Endodermal cell (in vitro differentiated cells): ENCODE results near the gene CCNB1IP1. TPM values are rescaled to one million over a fixed set of nuclear protein-coding genes. Genes with fewer than 3 reads are reported as not detected.
"Not testable (repeated sequence)": the region's sequence is repeated elsewhere in the genome, so short reads cannot be mapped to it uniquely, and the experiment has no call there.

Source experiments
- DNase-seq: peaks from one replicate; pipeline ENCODE4 v3.0.0-alpha.2; 2017
- H3K27ac ChIP-seq: 2 replicates; pipeline ENCODE4 v1.5.1; 2013; ENCODE audit warnings: mild to moderate bottlenecking, low read depth, low read length, moderate library complexity
- H3K27me3 ChIP-seq: 2 replicates; pipeline ENCODE4 v1.6.1; 2013; ENCODE audit warnings: mild to moderate bottlenecking, low read length, moderate library complexity; ENCODE audit not compliant: insufficient read depth, control insufficient read depth, poor library complexity, severe bottlenecking
- H3K36me3 ChIP-seq: 2 replicates; pipeline ENCODE4 v1.7.0; 2013; ENCODE audit warnings: mild to moderate bottlenecking, low read length, moderate library complexity; ENCODE audit not compliant: control insufficient read depth, insufficient read depth
- H3K4me1 ChIP-seq: one replicate; pipeline ENCODE4 v1.7.0; 2013; ENCODE audit warnings: low read length; ENCODE audit not compliant: control insufficient read depth, insufficient read depth
- H3K4me3 ChIP-seq: 2 replicates; pipeline ENCODE4 v1.5.1; 2013; ENCODE audit warnings: mild to moderate bottlenecking, low read length, moderate library complexity
- H3K9ac ChIP-seq: 2 replicates; pipeline ENCODE4 v1.6.1; 2013; ENCODE audit warnings: mild to moderate bottlenecking, low read length, moderate library complexity; ENCODE audit not compliant: poor library complexity, severe bottlenecking; ENCODE audit errors: extremely low read depth
- H3K9me3 ChIP-seq: 2 replicates; pipeline ENCODE4 v1.6.1; 2013; ENCODE audit warnings: mild to moderate bottlenecking, low read length, moderate library complexity; ENCODE audit not compliant: control insufficient read depth
- H3K27ac Mint-ChIP-seq: 2 replicates; pipeline ENCODE4 v1.8.0; 2020; ENCODE audit warnings: mixed read lengths
- H3K27me3 Mint-ChIP-seq: 2 replicates; pipeline ENCODE4 v1.8.0; 2021; ENCODE audit warnings: mild to moderate bottlenecking, mixed read lengths; ENCODE audit not compliant: insufficient read depth
- H3K36me3 Mint-ChIP-seq: 2 replicates; pipeline ENCODE4 v1.8.0; 2020; ENCODE audit warnings: low read depth, mixed read lengths
- H3K4me1 Mint-ChIP-seq: 2 replicates; pipeline ENCODE4 v1.8.0; 2020; ENCODE audit warnings: mixed read lengths
- H3K4me3 Mint-ChIP-seq: 2 replicates; pipeline ENCODE4 v1.8.0; 2020; ENCODE audit warnings: mild to moderate bottlenecking, moderate library complexity, mixed read lengths
- H3K9me3 Mint-ChIP-seq: 2 replicates; pipeline ENCODE4 v1.8.0; 2020; ENCODE audit warnings: mild to moderate bottlenecking, mixed read lengths
- WGBS, 2 experiments: methylation state at CpG; one replicate each; pipeline versions ENCODE4 v1.1.5 to v1.1.7; 2013; ENCODE audit warnings: missing lambda C conversion rate in 2 of 2, mixed read lengths in 1 of 2; ENCODE audit not compliant: insufficient coverage in 1 of 2, insufficient read length in 1 of 2; 5-methylcytosine and 5-hydroxymethylcytosine counted together
- total RNA-seq, 2 donors: library from RNA; stranded (reverse); fragmentation: NEBNext Ultra II Directional in 1 of 2; extraction: Animal tissue kit (Norgen Biotek cat#: 25700) in 1 of 2; gene quantifications; 2 replicates in 1 of 2; 3 replicates in 1 of 2; pipeline ENCODE4 v1.2.1, GENCODE V29; 2021
- TF ChIP-seq, protein P1 (sequence below): fragments of 200-600 bp; sonication (generic); conservative IDR thresholded peaks from 2 replicates; pipeline ENCODE4 v1.5.0; 2021; ENCODE audit warnings: antibody characterized with exemption, mild to moderate bottlenecking

Gene CCNB1IP1
- total RNA-seq, 2 donors from 2014 or later: 96.1 to 99.5 TPM

DNA sequence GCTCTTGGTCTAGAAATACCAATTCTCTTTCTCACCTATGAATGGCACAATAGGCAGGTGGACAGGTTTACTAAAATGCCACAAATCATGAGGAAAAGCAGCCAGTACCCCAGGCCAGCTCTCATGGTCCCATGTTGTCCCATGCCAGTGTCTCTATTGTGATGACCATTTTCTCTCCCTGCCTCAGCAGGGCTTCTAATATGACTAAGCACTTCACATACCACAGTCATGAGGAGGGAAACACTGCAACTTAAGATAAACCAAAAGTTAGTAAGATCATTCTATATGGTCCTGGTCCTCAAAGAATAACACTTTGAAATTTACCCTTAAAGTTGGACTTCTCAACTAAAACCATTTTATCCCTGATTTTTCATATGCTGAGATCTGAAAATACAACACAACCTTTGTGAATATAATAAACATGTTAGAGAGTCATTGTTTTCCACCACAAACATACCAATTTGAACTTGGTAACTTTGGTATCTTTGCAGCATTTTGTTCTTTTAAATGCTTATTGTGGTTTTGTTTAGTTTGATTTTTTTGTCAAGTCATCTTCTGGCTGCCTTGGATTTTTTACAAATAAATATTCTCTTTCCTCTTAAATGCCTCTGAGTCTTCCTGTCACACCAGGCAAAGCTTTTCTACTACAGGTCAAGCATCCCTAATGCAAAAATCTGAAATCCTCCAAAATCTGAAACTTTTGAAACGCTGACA, 30.9 kb downstream of the CCNB1IP1 start:
- Mint-ChIP-seq H3K4me1 (peaks cover 16% of the 10 kb centered on the region), H3K9me3 (no peaks in the 10 kb centered on the region), H3K27me3 (no peaks in the 10 kb centered on the region), H3K27ac (no peak overlapping the region), H3K36me3 (peaks cover 28% of the 10 kb centered on the region), H3K4me3 (no peak overlapping the region)
- H3K9ac ChIP-seq: no peak overlapping the region
- 90% methylated on average over 1 of the region's 1 CpG; no CpG with 5 or more reads in 1 of the 2 experiments for WGBS, 2 experiments
- no peak overlapping the region for H3K4me3 ChIP-seq
- no peak overlapping the region for H3K27ac ChIP-seq
- no peaks in the 10 kb centered on the region for H3K27me3 ChIP-seq
- H3K9me3 ChIP-seq: no peaks in the 10 kb centered on the region
- H3K36me3 ChIP-seq: peaks cover 13% of the 10 kb centered on the region
- TF ChIP-seq, protein P1, sequence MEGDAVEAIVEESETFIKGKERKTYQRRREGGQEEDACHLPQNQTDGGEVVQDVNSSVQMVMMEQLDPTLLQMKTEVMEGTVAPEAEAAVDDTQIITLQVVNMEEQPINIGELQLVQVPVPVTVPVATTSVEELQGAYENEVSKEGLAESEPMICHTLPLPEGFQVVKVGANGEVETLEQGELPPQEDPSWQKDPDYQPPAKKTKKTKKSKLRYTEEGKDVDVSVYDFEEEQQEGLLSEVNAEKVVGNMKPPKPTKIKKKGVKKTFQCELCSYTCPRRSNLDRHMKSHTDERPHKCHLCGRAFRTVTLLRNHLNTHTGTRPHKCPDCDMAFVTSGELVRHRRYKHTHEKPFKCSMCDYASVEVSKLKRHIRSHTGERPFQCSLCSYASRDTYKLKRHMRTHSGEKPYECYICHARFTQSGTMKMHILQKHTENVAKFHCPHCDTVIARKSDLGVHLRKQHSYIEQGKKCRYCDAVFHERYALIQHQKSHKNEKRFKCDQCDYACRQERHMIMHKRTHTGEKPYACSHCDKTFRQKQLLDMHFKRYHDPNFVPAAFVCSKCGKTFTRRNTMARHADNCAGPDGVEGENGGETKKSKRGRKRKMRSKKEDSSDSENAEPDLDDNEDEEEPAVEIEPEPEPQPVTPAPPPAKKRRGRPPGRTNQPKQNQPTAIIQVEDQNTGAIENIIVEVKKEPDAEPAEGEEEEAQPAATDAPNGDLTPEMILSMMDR: no peak
- no peaks in the 10 kb centered on the region for H3K4me1 ChIP-seq
- DNase-seq: no peak

DNA sequence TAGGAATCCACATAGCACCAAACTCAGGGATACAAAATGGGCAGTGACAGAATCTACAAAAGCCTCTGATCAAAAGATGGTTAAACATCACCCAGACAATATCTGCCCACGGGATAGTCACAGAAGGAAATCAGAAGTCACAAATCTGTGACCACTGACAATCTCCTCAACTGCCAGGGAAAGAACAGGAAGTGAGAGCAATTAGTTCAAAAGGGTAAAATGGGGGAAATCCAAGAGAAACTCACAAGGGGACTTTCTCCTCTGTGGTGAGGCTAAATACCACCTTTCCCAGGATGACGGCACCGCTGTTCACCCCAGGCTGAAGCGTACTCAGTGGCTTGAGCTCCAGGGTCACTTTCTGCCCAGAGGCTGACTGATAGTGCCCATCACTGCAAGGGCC, 38.0 kb downstream of the CCNB1IP1 start:
- Histone ChIP-seq H3K27me3 (no peaks in the 10 kb centered on the region), H3K36me3 (peaks cover 56% of the 10 kb centered on the region), H3K9me3 (no peaks in the 10 kb centered on the region), H3K4me3 (no peak overlapping the region), H3K27ac (no peak overlapping the region), H3K9ac (no peak overlapping the region), H3K4me1 (no peaks in the 10 kb centered on the region)
- Mint-ChIP-seq H3K27ac (no peak overlapping the region), H3K36me3 (peaks cover 42% of the 10 kb centered on the region), H3K27me3 (no peaks in the 10 kb centered on the region), H3K4me3 (no peak overlapping the region), H3K4me1 (no peaks in the 10 kb centered on the region), H3K9me3 (no peaks in the 10 kb centered on the region)
- no peak for DNase-seq
- TF ChIP-seq, protein P1: no peak
- 94 to 100% methylated on average over 2 to 4 of the region's 4 CpGs for WGBS, 2 experiments

GRCh38 chr14:20294636-20295035, 38.4 kb downstream of the CCNB1IP1 start:
- TF ChIP-seq, protein P1: no peak
- Mint-ChIP-seq H3K36me3 (peaks cover 45% of the 10 kb centered on the region), H3K9me3 (no peaks in the 10 kb centered on the region), H3K4me3 (no peak overlapping the region), H3K4me1 (no peaks in the 10 kb centered on the region), H3K27ac (no peak overlapping the region), H3K27me3 (no peaks in the 10 kb centered on the region)
- no peaks in the 10 kb centered on the region for H3K27me3 ChIP-seq
- no peak overlapping the region for H3K9ac ChIP-seq
- DNase-seq: no peak
- no peaks in the 10 kb centered on the region for H3K4me1 ChIP-seq
- no peak overlapping the region for H3K4me3 ChIP-seq
- H3K27ac ChIP-seq: no peak overlapping the region
- peaks cover 56% of the 10 kb centered on the region for H3K36me3 ChIP-seq
- no peaks in the 10 kb centered on the region for H3K9me3 ChIP-seq
- 86 to 87% methylated on average over 1 to 2 of the region's 2 CpGs for WGBS, 2 experiments

- not testable (repeated sequence) for H3K27ac ChIP-seq, H3K9ac ChIP-seq, H3K4me3 Mint-ChIP-seq, H3K4me1 Mint-ChIP-seq, H3K4me3 ChIP-seq, H3K27me3 Mint-ChIP-seq, H3K36me3 ChIP-seq, H3K27ac Mint-ChIP-seq, H3K27me3 ChIP-seq, DNase-seq, H3K4me1 ChIP-seq
- peaks cover 22% of the 10 kb centered on the region for H3K9me3 ChIP-seq
- WGBS, 2 experiments: no CpG with 5 or more reads among the region's 1 CpG
- Mint-ChIP-seq H3K36me3 (peaks cover 78% of the 10 kb centered on the region), H3K9me3 (peaks cover 70% of the 10 kb centered on the region)
Observed at GRCh38 chr14:20281998-20282397, 51.1 kb downstream of the CCNB1IP1 start.

DNA sequence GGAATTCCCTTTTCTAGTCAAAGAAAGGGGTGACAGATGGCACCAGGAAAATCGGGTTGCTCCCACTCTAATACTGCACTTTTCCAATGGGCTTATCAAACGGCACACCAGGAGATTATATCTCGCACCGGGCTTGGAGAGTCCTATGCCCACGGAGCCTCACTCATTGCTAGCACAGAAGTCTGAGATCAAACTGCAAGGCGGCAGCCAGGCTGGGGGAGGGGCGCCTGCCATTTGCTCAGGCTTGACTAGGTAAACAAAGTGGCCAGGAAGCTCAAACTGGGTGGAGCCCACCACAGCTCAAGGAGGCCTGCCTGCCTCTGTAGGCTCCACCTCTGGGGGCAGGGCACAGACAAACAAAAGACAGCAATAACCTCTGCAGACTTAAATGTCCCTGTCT, 52.8 kb downstream of the CCNB1IP1 start:
- peaks cover 68% of the 10 kb centered on the region for H3K9me3 Mint-ChIP-seq
- not testable (repeated sequence) for DNase-seq, H3K27me3 Mint-ChIP-seq, H3K36me3 ChIP-seq, H3K27me3 ChIP-seq, H3K27ac Mint-ChIP-seq, H3K4me1 Mint-ChIP-seq, H3K4me3 ChIP-seq, H3K9ac ChIP-seq, H3K27ac ChIP-seq, H3K4me3 Mint-ChIP-seq, H3K4me1 ChIP-seq
- WGBS, 2 experiments: 90 to 100% methylated on average over 4 to 7 of the region's 7 CpGs
- H3K9me3 ChIP-seq: peaks cover 21% of the 10 kb centered on the region
- peaks cover 69% of the 10 kb centered on the region for H3K36me3 Mint-ChIP-seq
